Activated naive CD8-positive, alpha-beta T cell treated with anti-CD3 and anti-CD28 coated beads for 36 hours (primary cell): ENCODE results near the gene ZNF611. TPM values are rescaled to one million over a fixed set of nuclear protein-coding genes. Genes with fewer than 3 reads are reported as not detected.
"Not testable (repeated sequence)": the region's sequence is repeated elsewhere in the genome, so short reads cannot be mapped to it uniquely, and the experiment has no call there.

Experiments
- DNase-seq: peaks from one replicate; pipeline ENCODE4 v3.0.0; 2021
- H3K27ac Mint-ChIP-seq: one replicate; pipeline ENCODE4 v1.8.0; 2022; ENCODE audit warnings: mild to moderate bottlenecking, moderate library complexity, mixed read lengths
- H3K27me3 Mint-ChIP-seq: one replicate; pipeline ENCODE4 v1.8.0; 2022; ENCODE audit warnings: mild to moderate bottlenecking, mixed read lengths
- H3K36me3 Mint-ChIP-seq: one replicate; pipeline ENCODE4 v1.8.0; 2021; ENCODE audit warnings: mild to moderate bottlenecking, mixed read lengths
- H3K4me1 Mint-ChIP-seq: one replicate; pipeline ENCODE4 v1.8.0; 2021; ENCODE audit warnings: mixed read lengths
- H3K4me3 Mint-ChIP-seq: one replicate; pipeline ENCODE4 v1.8.0; 2022; ENCODE audit warnings: mild to moderate bottlenecking, moderate library complexity, mixed read lengths
- H3K9me3 Mint-ChIP-seq: one replicate; pipeline ENCODE4 v1.8.0; 2022; ENCODE audit warnings: mixed read lengths
- total RNA-seq, 2 experiments: library from RNA; stranded (reverse); gene quantifications; one replicate each; pipeline ENCODE4 v1.2.3, GENCODE V29; 2021

ZNF611 gene
- total RNA-seq, 2 experiments from 2014 or later, result 15.1 to 15.9 TPM

GRCh38 chr19:52695996-52696395 is 38.8 kb downstream of the ZNF611 start:
- no peak for DNase-seq
- H3K9me3 Mint-ChIP-seq, result peaks cover 25% of the 10 kb centered on the region
- H3K27ac Mint-ChIP-seq, result no peak overlapping the region
- H3K4me3 Mint-ChIP-seq, result no peak overlapping the region
- peaks cover 22% of the 10 kb centered on the region for H3K36me3 Mint-ChIP-seq
- H3K27me3 Mint-ChIP-seq, result no peaks in the 10 kb centered on the region
- H3K4me1 Mint-ChIP-seq, result peaks cover 8% of the 10 kb centered on the region

- Mint-ChIP-seq H3K36me3 (peaks cover 18% of the 10 kb centered on the region), H3K4me1 (peaks cover 10% of the 10 kb centered on the region), H3K4me3 (no peak overlapping the region), H3K9me3 (peaks cover 20% of the 10 kb centered on the region), H3K27ac (no peak overlapping the region), H3K27me3 (no peaks in the 10 kb centered on the region)
- DNase-seq, result no peak
Observed at GRCh38 chr19:52694921-52695320, 39.9 kb downstream of the ZNF611 start.

DNA sequence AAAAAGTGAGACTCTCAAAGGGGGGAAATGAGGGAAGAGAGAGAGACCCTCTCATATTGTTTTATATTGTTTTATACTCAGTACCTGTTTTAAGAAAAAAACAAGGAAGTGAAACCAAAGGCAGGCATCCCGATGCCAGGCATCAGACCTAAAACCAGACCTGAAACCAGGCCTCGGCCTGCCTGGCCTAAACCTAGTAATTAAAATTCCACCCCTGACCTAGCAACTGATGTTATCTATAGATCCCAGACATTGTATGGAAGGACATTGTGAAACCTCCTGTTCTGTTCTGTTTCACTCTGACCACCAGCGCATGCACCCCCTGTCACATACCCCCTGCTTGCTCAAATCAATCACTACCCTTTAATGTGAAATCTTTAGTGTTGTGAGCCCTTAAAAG is 40.6 kb downstream of the ZNF611 start:
- not testable (repeated sequence) for H3K27me3 Mint-ChIP-seq, H3K4me3 Mint-ChIP-seq
- H3K9me3 Mint-ChIP-seq, result peaks cover 16% of the 10 kb centered on the region

GRCh38 chr19:52692431-52693008 is 42.3 kb downstream of the ZNF611 start:
- Mint-ChIP-seq H3K9me3 (peaks cover 10% of the 10 kb centered on the region), H3K36me3 (peaks cover 28% of the 10 kb centered on the region), H3K27ac (no peak overlapping the region), H3K4me1 (peaks cover 26% of the 10 kb centered on the region), H3K4me3 (no peak overlapping the region), H3K27me3 (no peaks in the 10 kb centered on the region)
- no peak for DNase-seq

More for the DNA sequence above, 40.6 kb downstream of the ZNF611 start:
- peaks cover 15% of the 10 kb centered on the region for H3K4me1 Mint-ChIP-seq
- DNase-seq, H3K27ac Mint-ChIP-seq: not testable (repeated sequence)
- H3K36me3 Mint-ChIP-seq, result peaks cover 22% of the 10 kb centered on the region

- peaks cover 10% of the 10 kb centered on the region for H3K9me3 Mint-ChIP-seq
- H3K36me3 Mint-ChIP-seq, result peaks cover 28% of the 10 kb centered on the region
- peaks cover 26% of the 10 kb centered on the region for H3K4me1 Mint-ChIP-seq
- no peak overlapping the region for H3K4me3 Mint-ChIP-seq
- no peak overlapping the region for H3K27ac Mint-ChIP-seq
- DNase-seq, result no peak
- no peaks in the 10 kb centered on the region for H3K27me3 Mint-ChIP-seq
Observed at GRCh38 chr19:52691737-52692136, 43.1 kb downstream of the ZNF611 start.

- Mint-ChIP-seq H3K4me1 (peaks cover 26% of the 10 kb centered on the region), H3K4me3 (peak overlapping the region; percentile 95), H3K36me3 (peaks cover 28% of the 10 kb centered on the region), H3K27ac (peak overlapping the region; percentile 58), H3K9me3 (peaks cover 8% of the 10 kb centered on the region), H3K27me3 (no peaks in the 10 kb centered on the region)
- DNase-seq, result no peak
Observed at GRCh38 chr19:52691215-52691610, 43.6 kb downstream of the ZNF611 start.

- Mint-ChIP-seq H3K27ac (peak overlapping the region; percentile 91), H3K4me1 (peaks cover 27% of the 10 kb centered on the region), H3K36me3 (peaks cover 28% of the 10 kb centered on the region), H3K9me3 (peaks cover 5% of the 10 kb centered on the region), H3K4me3 (peak overlapping the region; percentile 95), H3K27me3 (no peaks in the 10 kb centered on the region)
- peak; percentile 90 for DNase-seq
Observed at GRCh38 chr19:52690369-52691214, 44.3 kb downstream of the ZNF611 start.

DNA sequence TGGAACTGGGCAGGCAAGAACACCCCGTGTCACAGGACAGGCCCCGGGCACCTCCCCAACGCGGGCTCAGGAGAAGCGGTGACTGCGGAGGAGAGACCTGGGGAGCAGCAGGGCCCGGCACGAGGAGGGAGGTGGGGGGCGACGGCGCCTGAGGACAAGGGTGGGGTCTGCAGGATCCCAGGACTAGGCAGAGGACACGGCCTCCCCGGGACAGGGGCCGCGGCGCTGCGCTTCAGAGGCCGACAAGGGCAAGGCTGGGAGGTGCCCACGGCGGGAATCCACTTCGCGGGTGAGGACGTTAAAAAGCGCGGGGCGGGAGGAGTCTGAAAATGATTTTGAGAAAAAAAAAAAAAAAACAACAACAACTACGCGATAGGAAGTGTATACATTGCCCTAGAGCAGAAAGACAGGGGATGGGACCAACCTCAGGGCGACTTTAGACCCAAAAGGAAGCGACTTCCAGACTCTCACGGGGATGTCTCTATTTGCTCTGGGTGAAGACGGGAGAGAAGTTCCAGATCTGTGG is 44.9 kb downstream of the ZNF611 start:
- Mint-ChIP-seq H3K36me3 (peaks cover 35% of the 10 kb centered on the region), H3K27me3 (no peaks in the 10 kb centered on the region), H3K4me3 (peak overlapping the region; percentile 95), H3K9me3 (peaks cover 5% of the 10 kb centered on the region), H3K4me1 (peaks cover 27% of the 10 kb centered on the region), H3K27ac (peak overlapping the region; percentile 91)
- DNase-seq, result peak; percentile 41

- not testable (repeated sequence) for H3K27me3 Mint-ChIP-seq, H3K9me3 Mint-ChIP-seq, DNase-seq
- H3K27ac Mint-ChIP-seq, result peak overlapping the region; percentile 91
- peaks cover 41% of the 10 kb centered on the region for H3K36me3 Mint-ChIP-seq
- peaks cover 31% of the 10 kb centered on the region for H3K4me1 Mint-ChIP-seq
- H3K4me3 Mint-ChIP-seq, result peak overlapping the region; percentile 95
Observed at GRCh38 chr19:52688925-52689796, 45.7 kb downstream of the ZNF611 start.

DNA sequence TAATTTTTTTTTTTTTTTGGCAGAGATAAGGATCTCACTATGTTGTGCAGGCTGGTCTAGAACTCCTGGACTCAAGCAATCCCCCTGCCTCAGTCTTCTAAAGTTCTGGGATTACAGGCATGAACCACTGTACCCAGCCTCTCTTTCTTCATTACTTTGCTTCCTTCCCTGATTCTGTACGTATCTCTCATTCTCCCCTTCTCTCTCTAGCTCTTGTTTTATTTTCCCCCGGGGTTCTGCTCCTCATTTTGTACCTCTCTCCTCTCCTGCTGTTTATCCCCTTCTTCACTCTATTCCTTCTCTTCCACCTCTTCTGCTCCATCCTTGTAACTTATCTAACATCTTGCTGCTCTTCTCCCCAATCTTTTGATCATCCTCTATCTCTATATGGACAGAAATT is 46.5 kb downstream of the ZNF611 start:
- peaks cover 5% of the 10 kb centered on the region for H3K9me3 Mint-ChIP-seq
- H3K36me3 Mint-ChIP-seq, result peaks cover 46% of the 10 kb centered on the region
- peaks cover 31% of the 10 kb centered on the region for H3K4me1 Mint-ChIP-seq
- H3K27ac Mint-ChIP-seq, result no peak overlapping the region
- H3K27me3 Mint-ChIP-seq, result no peaks in the 10 kb centered on the region
- no peak for DNase-seq
- H3K4me3 Mint-ChIP-seq, result peak overlapping the region; percentile 18

DNA sequence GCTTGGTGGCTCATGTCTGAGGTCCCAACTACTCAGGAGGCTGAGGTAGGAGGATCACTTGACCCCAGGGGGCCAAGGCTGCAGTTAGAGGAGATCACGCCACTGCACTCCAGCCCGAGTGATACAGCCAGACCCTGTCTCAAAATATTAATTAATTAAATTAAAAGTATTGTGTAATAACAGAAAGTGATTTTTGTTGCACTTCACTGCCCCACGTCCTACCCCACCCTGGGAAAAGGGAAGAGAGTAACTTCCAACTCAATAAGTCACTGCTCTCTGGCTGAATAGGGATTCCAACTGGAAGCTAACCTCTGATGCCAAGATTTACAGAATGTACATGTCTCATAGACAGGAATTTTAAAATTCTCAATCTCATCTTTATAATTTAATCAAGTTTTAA is 47.2 kb downstream of the ZNF611 start:
- Mint-ChIP-seq H3K27ac (no peak overlapping the region), H3K4me1 (peaks cover 31% of the 10 kb centered on the region), H3K9me3 (peaks cover 4% of the 10 kb centered on the region), H3K36me3 (peaks cover 49% of the 10 kb centered on the region), H3K27me3 (no peaks in the 10 kb centered on the region), H3K4me3 (no peak overlapping the region)
- no peak for DNase-seq

DNA sequence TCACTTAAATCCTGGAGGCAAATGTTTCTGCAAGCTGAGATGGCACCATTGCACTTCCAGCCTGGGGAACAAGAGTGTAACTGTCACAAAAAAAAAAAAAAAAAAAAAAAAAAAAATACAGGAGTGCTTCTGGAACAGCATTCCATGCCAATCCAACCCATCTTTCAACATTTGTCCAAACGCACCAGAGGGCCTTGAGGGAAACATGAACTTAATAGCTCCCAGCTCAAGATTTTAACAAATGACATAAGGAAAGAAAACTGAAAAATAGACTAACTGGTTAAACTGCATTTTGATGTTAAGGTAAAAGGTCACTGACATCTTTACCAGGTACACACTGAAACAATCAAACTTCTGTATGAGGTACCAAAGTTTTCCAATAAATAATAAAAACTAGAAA is 49.0 kb downstream of the ZNF611 start:
- peaks cover 2% of the 10 kb centered on the region for H3K9me3 Mint-ChIP-seq
- H3K27ac Mint-ChIP-seq, result no peak overlapping the region
- H3K4me1 Mint-ChIP-seq, result peaks cover 23% of the 10 kb centered on the region
- H3K36me3 Mint-ChIP-seq, result peaks cover 54% of the 10 kb centered on the region
- no peak for DNase-seq
- no peaks in the 10 kb centered on the region for H3K27me3 Mint-ChIP-seq
- no peak overlapping the region for H3K4me3 Mint-ChIP-seq

DNA sequence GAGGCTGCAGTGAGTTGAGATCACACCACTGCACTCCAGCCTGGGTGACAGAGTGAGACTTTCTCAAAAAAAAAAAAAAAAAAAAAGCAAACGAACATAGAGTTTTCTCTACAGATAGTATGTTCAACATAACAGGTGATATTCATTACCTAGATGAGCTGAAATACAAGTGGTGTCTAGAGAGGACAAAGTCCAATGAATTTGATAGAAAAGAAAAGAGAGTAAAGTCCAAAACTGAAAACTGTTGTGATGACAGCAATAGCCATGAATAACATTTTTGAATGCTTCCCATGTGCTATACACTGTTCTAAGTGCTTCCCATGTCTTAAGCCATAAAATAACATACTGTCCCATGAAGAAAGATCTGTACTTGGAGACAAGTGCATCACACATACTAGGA is 53.6 kb downstream of the ZNF611 start:
- peaks cover 59% of the 10 kb centered on the region for H3K36me3 Mint-ChIP-seq
- H3K9me3 Mint-ChIP-seq, H3K27ac Mint-ChIP-seq, H3K27me3 Mint-ChIP-seq, H3K4me1 Mint-ChIP-seq, H3K4me3 Mint-ChIP-seq, DNase-seq: not testable (repeated sequence)

GRCh38 chr19:52679598-52679997 is 55.2 kb downstream of the ZNF611 start:
- Mint-ChIP-seq H3K4me3 (no peak overlapping the region), H3K9me3 (peaks cover 10% of the 10 kb centered on the region), H3K4me1 (peaks cover 6% of the 10 kb centered on the region), H3K36me3 (peaks cover 65% of the 10 kb centered on the region), H3K27me3 (no peaks in the 10 kb centered on the region), H3K27ac (no peak overlapping the region)
- no peak for DNase-seq

GRCh38 chr19:52675239-52675638 is 59.6 kb downstream of the ZNF611 start:
- not testable (repeated sequence) for H3K27ac Mint-ChIP-seq, DNase-seq, H3K4me1 Mint-ChIP-seq, H3K4me3 Mint-ChIP-seq, H3K27me3 Mint-ChIP-seq
- H3K36me3 Mint-ChIP-seq, result peaks cover 68% of the 10 kb centered on the region
- peaks cover 11% of the 10 kb centered on the region for H3K9me3 Mint-ChIP-seq
